ENCODE measurements around the gene KPNA3.
"Not testable (repeated sequence)": the region's sequence is repeated elsewhere in the genome, so short reads cannot be mapped to it uniquely, and the experiment has no call there.

KPNA3 gene

GRCh38 chr13:49806126-49806536 is 13.6 kb upstream of the KPNA3 start:
- Histone ChIP-seq H3K36me3 (ENCODE audit: control insufficient read depth, insufficient read depth, low read length) (no peaks in the 10 kb centered on the region), H3K9ac (ENCODE audit: low read length) (no peak overlapping the region), H3K4me3 (ENCODE audit: low read depth, low read length) (no peak overlapping the region), H3K27me3 (ENCODE audit: control insufficient read depth, insufficient read depth, low read length) (no peaks in the 10 kb centered on the region), H3K9me3 (ENCODE audit: control insufficient read depth, insufficient read depth, low read depth, low read length) (no peaks in the 10 kb centered on the region), H3K4me1 (ENCODE audit: control insufficient read depth, insufficient read depth, low read length) (no peaks in the 10 kb centered on the region), H3K27ac (ENCODE audit: low read depth, low read length) (no peak overlapping the region)

DNA sequence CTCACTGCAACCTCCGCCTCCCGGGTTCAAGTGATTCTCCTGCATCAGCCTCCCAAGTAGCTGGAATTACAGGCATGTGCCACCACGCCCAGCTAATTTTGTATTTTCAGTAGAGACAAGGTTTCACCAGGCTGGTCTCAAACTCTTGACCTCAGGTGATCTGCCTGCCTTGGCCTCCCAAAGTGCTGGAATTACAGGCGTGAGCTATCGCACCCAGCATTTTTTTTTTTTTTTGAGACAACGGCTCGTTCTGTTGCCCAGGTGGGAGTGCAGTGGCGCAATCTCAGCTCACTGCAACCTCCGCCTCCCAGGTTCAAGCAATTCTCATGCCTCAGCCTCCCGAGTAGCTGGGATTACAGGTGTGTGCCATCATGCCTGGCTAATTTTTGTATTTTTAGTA is 10.6 kb upstream of the KPNA3 start:
- H3K27me3 ChIP-seq (ENCODE audit: control insufficient read depth, insufficient read depth, low read length); H3K27ac ChIP-seq (ENCODE audit: low read depth, low read length); H3K4me1 ChIP-seq (ENCODE audit: control insufficient read depth, insufficient read depth, low read length); H3K9me3 ChIP-seq (ENCODE audit: control insufficient read depth, insufficient read depth, low read depth, low read length); H3K9ac ChIP-seq (ENCODE audit: low read length); H3K4me3 ChIP-seq (ENCODE audit: low read depth, low read length); H3K36me3 ChIP-seq (ENCODE audit: control insufficient read depth, insufficient read depth, low read length): not testable (repeated sequence)

- Histone ChIP-seq H3K4me1 (ENCODE audit: control insufficient read depth, insufficient read depth, low read length) (no peaks in the 10 kb centered on the region), H3K9me3 (ENCODE audit: control insufficient read depth, insufficient read depth, low read depth, low read length) (no peaks in the 10 kb centered on the region), H3K27ac (ENCODE audit: low read depth, low read length) (no peak overlapping the region), H3K27me3 (ENCODE audit: control insufficient read depth, insufficient read depth, low read length) (no peaks in the 10 kb centered on the region), H3K36me3 (ENCODE audit: control insufficient read depth, insufficient read depth, low read length) (no peaks in the 10 kb centered on the region), H3K9ac (ENCODE audit: low read length) (no peak overlapping the region), H3K4me3 (ENCODE audit: low read depth, low read length) (no peak overlapping the region)
Measured at GRCh38 chr13:49802426-49802825, 9.9 kb upstream of the KPNA3 start.

DNA sequence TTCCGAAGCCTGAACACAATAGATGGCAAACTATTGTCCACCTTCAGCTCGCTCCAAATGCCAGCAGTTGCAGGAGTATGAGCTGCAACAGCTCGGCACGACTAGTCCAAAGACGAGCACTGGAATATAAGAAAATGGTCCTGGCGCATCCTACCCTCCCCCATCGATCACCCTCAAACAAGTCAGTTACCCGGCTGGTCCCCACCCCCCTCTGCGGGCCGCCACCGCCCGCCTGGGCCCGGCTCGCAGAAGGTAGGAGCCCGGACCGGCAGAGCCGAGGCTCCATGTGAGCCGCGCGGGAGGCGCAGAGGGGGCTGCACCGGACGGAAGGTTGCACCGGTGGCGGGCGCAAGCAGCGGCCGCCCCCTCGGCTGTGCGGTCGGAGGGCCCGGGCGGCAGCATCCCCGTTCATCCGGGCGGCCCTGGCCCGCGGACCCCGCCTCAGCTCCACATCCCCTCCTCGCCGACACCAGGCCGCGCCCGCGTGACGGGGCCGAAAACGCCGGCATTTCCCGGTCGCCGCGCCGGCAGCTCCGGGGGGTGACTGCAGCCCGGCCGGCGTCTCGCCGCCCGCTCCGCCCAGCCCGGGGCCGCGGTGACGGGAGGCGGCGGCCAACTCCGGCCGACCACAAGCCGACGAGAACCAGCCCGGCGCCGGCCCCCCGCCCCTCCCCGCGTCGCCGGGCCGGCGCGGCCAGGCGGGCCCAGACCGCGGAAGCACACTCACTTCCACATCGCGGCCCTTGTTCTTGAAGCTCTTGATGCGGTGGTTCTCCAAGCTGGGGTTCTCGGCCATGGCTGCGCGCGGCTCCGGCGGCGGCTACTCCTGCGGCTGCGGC is 552 bp downstream of the KPNA3 start:
- no peaks in the 10 kb centered on the region for H3K9me3 ChIP-seq (ENCODE audit: control insufficient read depth, insufficient read depth, low read depth, low read length)
- peak overlapping the region; percentile 98 for H3K4me3 ChIP-seq (ENCODE audit: low read depth, low read length)
- peaks cover 6% of the 10 kb centered on the region; the same call in 1 of the 2 replicates for H3K36me3 ChIP-seq (ENCODE audit: control insufficient read depth, insufficient read depth, low read length)
- peak overlapping the region; percentile 91 for H3K9ac ChIP-seq (ENCODE audit: low read length)
- no peaks in the 10 kb centered on the region for H3K27me3 ChIP-seq (ENCODE audit: control insufficient read depth, insufficient read depth, low read length)
- peaks cover 14% of the 10 kb centered on the region for H3K4me1 ChIP-seq (ENCODE audit: control insufficient read depth, insufficient read depth, low read length)
- peak overlapping the region; percentile 64; the same call in 1 of the 2 replicates for H3K27ac ChIP-seq (ENCODE audit: low read depth, low read length)

- H3K27me3 ChIP-seq (ENCODE audit: control insufficient read depth, insufficient read depth, low read length), result no peaks in the 10 kb centered on the region
- no peaks in the 10 kb centered on the region for H3K9me3 ChIP-seq (ENCODE audit: control insufficient read depth, insufficient read depth, low read depth, low read length)
- peaks cover 6% of the 10 kb centered on the region; the same call in 1 of the 2 replicates for H3K36me3 ChIP-seq (ENCODE audit: control insufficient read depth, insufficient read depth, low read length)
- peak overlapping the region; percentile 64; the same call in 1 of the 2 replicates for H3K27ac ChIP-seq (ENCODE audit: low read depth, low read length)
- H3K4me1 ChIP-seq (ENCODE audit: control insufficient read depth, insufficient read depth, low read length), result peaks cover 17% of the 10 kb centered on the region
- H3K9ac ChIP-seq (ENCODE audit: low read length), result peak overlapping the region; percentile 91
- peak overlapping the region; percentile 98 for H3K4me3 ChIP-seq (ENCODE audit: low read depth, low read length)
Measured at GRCh38 chr13:49791315-49791710, 1.2 kb downstream of the KPNA3 start.

GRCh38 chr13:49789968-49790367 is 2.5 kb downstream of the KPNA3 start:
- H3K4me3 ChIP-seq (ENCODE audit: low read depth, low read length), result peak overlapping the region; percentile 7; the same call in 1 of the 2 replicates
- H3K27ac ChIP-seq (ENCODE audit: low read depth, low read length), result no peak overlapping the region
- no peaks in the 10 kb centered on the region for H3K27me3 ChIP-seq (ENCODE audit: control insufficient read depth, insufficient read depth, low read length)
- H3K9me3 ChIP-seq (ENCODE audit: control insufficient read depth, insufficient read depth, low read depth, low read length), result no peaks in the 10 kb centered on the region
- H3K36me3 ChIP-seq (ENCODE audit: control insufficient read depth, insufficient read depth, low read length), result peaks cover 6% of the 10 kb centered on the region; the same call in 1 of the 2 replicates
- peaks cover 17% of the 10 kb centered on the region for H3K4me1 ChIP-seq (ENCODE audit: control insufficient read depth, insufficient read depth, low read length)
- H3K9ac ChIP-seq (ENCODE audit: low read length), result no peak overlapping the region

DNA sequence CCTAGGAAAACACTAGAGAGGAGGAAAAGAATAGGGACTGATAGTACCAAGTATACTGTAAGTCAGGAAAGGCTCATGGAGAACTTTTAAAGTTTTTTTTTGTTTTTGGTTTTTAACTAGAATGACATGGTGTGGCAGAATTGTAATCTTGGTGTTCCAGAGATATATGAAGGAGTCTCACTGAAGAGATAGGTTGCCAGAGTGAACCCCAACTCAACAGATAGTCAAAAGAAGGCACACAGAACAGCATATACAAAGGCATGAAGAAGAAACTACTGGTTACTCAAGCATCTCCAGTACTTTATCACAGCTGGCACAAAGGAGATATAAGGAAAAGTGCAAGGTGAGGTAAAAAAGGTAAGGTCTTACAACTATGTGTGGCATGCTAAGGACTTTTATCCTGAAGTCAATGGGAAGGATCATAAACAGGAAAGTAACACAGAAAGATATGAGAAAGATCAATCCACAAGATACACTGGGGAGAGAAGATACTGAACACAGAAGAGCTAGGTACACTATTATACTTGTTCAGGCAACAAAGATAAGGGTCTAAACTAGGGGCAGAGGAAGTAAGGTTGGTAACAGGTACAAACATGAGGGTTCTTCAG is 6.0 kb downstream of the KPNA3 start:
- no peak overlapping the region for H3K27ac ChIP-seq (ENCODE audit: low read depth, low read length)
- no peaks in the 10 kb centered on the region for H3K27me3 ChIP-seq (ENCODE audit: control insufficient read depth, insufficient read depth, low read length)
- H3K4me3 ChIP-seq (ENCODE audit: low read depth, low read length), result no peak overlapping the region
- no peak overlapping the region for H3K9ac ChIP-seq (ENCODE audit: low read length)
- H3K4me1 ChIP-seq (ENCODE audit: control insufficient read depth, insufficient read depth, low read length), result peaks cover 14% of the 10 kb centered on the region
- H3K36me3 ChIP-seq (ENCODE audit: control insufficient read depth, insufficient read depth, low read length), result peaks cover 6% of the 10 kb centered on the region; the same call in 1 of the 2 replicates
- H3K9me3 ChIP-seq (ENCODE audit: control insufficient read depth, insufficient read depth, low read depth, low read length), result no peaks in the 10 kb centered on the region

- no peak overlapping the region for H3K9ac ChIP-seq (ENCODE audit: low read length)
- H3K9me3 ChIP-seq (ENCODE audit: control insufficient read depth, insufficient read depth, low read depth, low read length), result no peaks in the 10 kb centered on the region
- H3K4me3 ChIP-seq (ENCODE audit: low read depth, low read length), result no peak overlapping the region
- peaks cover 2% of the 10 kb centered on the region; the same call in 1 of the 2 replicates for H3K36me3 ChIP-seq (ENCODE audit: control insufficient read depth, insufficient read depth, low read length)
- H3K4me1 ChIP-seq (ENCODE audit: control insufficient read depth, insufficient read depth, low read length), result peaks cover 14% of the 10 kb centered on the region
- H3K27ac ChIP-seq (ENCODE audit: low read depth, low read length), result no peak overlapping the region
- no peaks in the 10 kb centered on the region for H3K27me3 ChIP-seq (ENCODE audit: control insufficient read depth, insufficient read depth, low read length)
Measured at GRCh38 chr13:49784886-49785570, 7.5 kb downstream of the KPNA3 start.

GRCh38 chr13:49783865-49784264 is 8.6 kb downstream of the KPNA3 start:
- Histone ChIP-seq H3K9ac (ENCODE audit: low read length) (no peak overlapping the region), H3K4me3 (ENCODE audit: low read depth, low read length) (no peak overlapping the region), H3K36me3 (ENCODE audit: control insufficient read depth, insufficient read depth, low read length) (no peaks in the 10 kb centered on the region), H3K9me3 (ENCODE audit: control insufficient read depth, insufficient read depth, low read depth, low read length) (no peaks in the 10 kb centered on the region), H3K27me3 (ENCODE audit: control insufficient read depth, insufficient read depth, low read length) (no peaks in the 10 kb centered on the region), H3K4me1 (ENCODE audit: control insufficient read depth, insufficient read depth, low read length) (peaks cover 3% of the 10 kb centered on the region; the same call in 1 of the 2 replicates), H3K27ac (ENCODE audit: low read depth, low read length) (no peak overlapping the region)

DNA sequence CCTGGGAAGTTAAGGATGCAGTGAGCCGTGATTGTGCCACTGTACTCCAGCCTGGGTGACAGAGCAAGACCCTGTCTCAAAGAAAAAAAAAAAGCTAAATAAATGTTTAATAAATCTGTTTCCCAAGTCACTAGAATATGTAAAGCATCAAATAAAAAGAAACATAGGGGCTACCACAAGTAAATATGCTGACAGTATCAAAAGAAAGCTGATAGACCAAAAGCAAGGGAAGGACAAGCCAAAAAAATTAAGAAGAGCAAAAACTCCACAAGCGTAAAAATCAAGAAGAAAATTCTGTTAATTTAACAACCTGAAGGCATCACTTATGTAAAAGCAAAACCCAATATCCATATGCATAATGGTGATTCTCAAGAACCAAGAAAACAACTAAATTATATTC is 9.7 kb downstream of the KPNA3 start:
- no peak overlapping the region for H3K27ac ChIP-seq (ENCODE audit: low read depth, low read length)
- H3K27me3 ChIP-seq (ENCODE audit: control insufficient read depth, insufficient read depth, low read length), result no peaks in the 10 kb centered on the region
- 0 out of 2 replicates have a peak, but pooled peaks cover 3% of the 10 kb centered on the region for H3K4me1 ChIP-seq (ENCODE audit: control insufficient read depth, insufficient read depth, low read length)
- no peak overlapping the region for H3K9ac ChIP-seq (ENCODE audit: low read length)
- no peak overlapping the region for H3K4me3 ChIP-seq (ENCODE audit: low read depth, low read length)
- no peaks in the 10 kb centered on the region for H3K36me3 ChIP-seq (ENCODE audit: control insufficient read depth, insufficient read depth, low read length)
- no peaks in the 10 kb centered on the region for H3K9me3 ChIP-seq (ENCODE audit: control insufficient read depth, insufficient read depth, low read depth, low read length)

- no peak overlapping the region for H3K27ac ChIP-seq (ENCODE audit: low read depth, low read length)
- no peaks in the 10 kb centered on the region for H3K36me3 ChIP-seq (ENCODE audit: control insufficient read depth, insufficient read depth, low read length)
- H3K4me1 ChIP-seq (ENCODE audit: control insufficient read depth, insufficient read depth, low read length), result peaks cover 6% of the 10 kb centered on the region; the same call in 1 of the 2 replicates
- H3K9me3 ChIP-seq (ENCODE audit: control insufficient read depth, insufficient read depth, low read depth, low read length), result no peaks in the 10 kb centered on the region
- H3K4me3 ChIP-seq (ENCODE audit: low read depth, low read length), result no peak overlapping the region
- H3K9ac ChIP-seq (ENCODE audit: low read length), result no peak overlapping the region
- no peaks in the 10 kb centered on the region for H3K27me3 ChIP-seq (ENCODE audit: control insufficient read depth, insufficient read depth, low read length)
Measured at GRCh38 chr13:49781806-49782205, 10.7 kb downstream of the KPNA3 start.

All from HUES6 (cell line).